H1 (cell line): ENCODE measurements around the gene P2RX2. TPM values are rescaled to one million over a fixed set of nuclear protein-coding genes. Genes with fewer than 3 reads are reported as not detected.

Experiments
- EP300 ChIP-seq, 2 experiments: IDR thresholded peaks; 1 replicate in 1 of 2; 2 replicates in 1 of 2; pipeline ENCODE4 v1.6.1; 2011 to 2012; ENCODE audit warnings: low read depth in 2 of 2, low read length in 2 of 2, mild to moderate bottlenecking in 2 of 2, borderline replicate concordance in 1 of 2, inconsistent platforms in 1 of 2, moderate library complexity in 1 of 2
- JUND ChIP-seq: IDR thresholded peaks from 2 replicates; pipeline ENCODE4 v1.6.1; 2011; ENCODE audit warnings: mild to moderate bottlenecking, improper control_type of control experiment, low read length
- PHF8 ChIP-seq: fragments of 200-600 bp; sonication (generic); conservative IDR thresholded peaks from 2 replicates; pipeline ENCODE4 v1.7.1; 2012; ENCODE audit warnings: low read depth, mild to moderate bottlenecking, inconsistent platforms, low read length, moderate library complexity
- SP1 ChIP-seq: IDR thresholded peaks from 2 replicates; pipeline ENCODE4 v1.6.1; 2011; ENCODE audit warnings: low read depth, low read length
- ZNF274 ChIP-seq: IDR thresholded peaks from 2 replicates; pipeline ENCODE4 v1.7.0; 2012; ENCODE audit warnings: low read length, borderline replicate concordance; ENCODE audit errors: extremely low read depth
- polyA plus RNA-seq, 7 experiments: library from polyadenylated mRNA; depleted of rRNA in 3 of 7; stranded (reverse) in 5 of 7; unstranded in 2 of 7; fragments of >200 nt in 5 of 7; fragments of 200-250 nt in 2 of 7; gene quantifications; 1 replicate in 5 of 7; 2 replicates in 1 of 7; 4 replicates in 1 of 7; pipeline versions ENCODE4 v1.2.1 to v1.2.3, GENCODE V29; 2011 to 2013; ENCODE audit warnings: missing spikeins in 2 of 7, mixed read lengths in 2 of 7
- total RNA-seq: library from RNA; stranded (reverse); fragmentation: NEBNext Ultra II Directional; extraction: Animal tissue kit (Norgen Biotek cat#: 25700); gene quantifications from 2 replicates; pipeline ENCODE4 v1.2.1, GENCODE V29; 2021

Gene P2RX2
- total and polyA plus RNA-seq, 2 of the 8 experiments (the other 6 are each of a cell fraction or from before 2014, with no cell fraction given) = 0.84 to 2.2 TPM

GRCh38 chr12:132579744-132580143 lies 38.8 kb upstream of the P2RX2 start (continued):
- no peak for TF ChIP-seq ZNF274
- TF ChIP-seq SP1 = no peak
- TF ChIP-seq JUND = no peak
- no peak for TF ChIP-seq EP300 (IDR thresholded peaks at IDR 0.05; ENCODE audit: borderline replicate concordance in 1 of 2, low read depth in 2 of 2, low read length in 2 of 2)
- TF ChIP-seq PHF8 = no peak
